GM12891 (cell line): ENCODE results near the gene ATR.

Experiments
- POLR2A ChIP-seq: IDR thresholded peaks from 2 replicates; pipeline ENCODE4 v1.6.1; 2011; ENCODE audit warnings: low read depth, low read length, control low read depth
- POLR2AphosphoS5 ChIP-seq: IDR thresholded peaks from 2 replicates; pipeline ENCODE4 v1.6.1; 2011; ENCODE audit warnings: low read depth, low read length, control low read depth
- POU2F2 ChIP-seq: IDR thresholded peaks from 2 replicates; pipeline ENCODE4 v1.6.1; 2011; ENCODE audit warnings: low read depth, mild to moderate bottlenecking, control low read depth, low read length, moderate library complexity
- SPI1 ChIP-seq: IDR thresholded peaks from 2 replicates; pipeline ENCODE4 v1.6.1; 2011; ENCODE audit warnings: low read depth, low read length, control low read depth
- TAF1 ChIP-seq: IDR thresholded peaks from 2 replicates; pipeline ENCODE4 v1.6.1; 2011; ENCODE audit warnings: low read depth, low read length, control low read depth

GRCh38 chr3:142498397-142499180 is 79.9 kb downstream of the ATR start:
- TF ChIP-seq POLR2A (no peak), TAF1 (no peak), POLR2AphosphoS5 (no peak), POU2F2 (no peak), SPI1 (no peak)
